ENCODE data around the gene DEFB132.

The DEFB132 gene

GRCh38 chr20:270517-270916 lies 13.0 kb downstream of the DEFB132 start:
- peaks cover 29% of the 10 kb centered on the region for H3K27me3 ChIP-seq (ENCODE audit: control insufficient read depth, insufficient read depth, low read length)
- H3K36me3 ChIP-seq (ENCODE audit: control insufficient read depth, insufficient read depth, low read length): no peaks in the 10 kb centered on the region
- H3K9ac ChIP-seq (ENCODE audit: low read depth, low read length): no peak overlapping the region
- H3K4me1 ChIP-seq (ENCODE audit: control insufficient read depth, insufficient read depth, low read length): peaks cover 2% of the 10 kb centered on the region
- H3K4me3 ChIP-seq (ENCODE audit: low read depth, low read length): no peak overlapping the region
- no peaks in the 10 kb centered on the region for H3K9me3 ChIP-seq (ENCODE audit: control insufficient read depth, insufficient read depth, low read length)

GRCh38 chr20:271069-271468 lies 13.5 kb downstream of the DEFB132 start:
- H3K9me3 ChIP-seq (ENCODE audit: control insufficient read depth, insufficient read depth, low read length): no peaks in the 10 kb centered on the region
- no peaks in the 10 kb centered on the region for H3K36me3 ChIP-seq (ENCODE audit: control insufficient read depth, insufficient read depth, low read length)
- H3K4me1 ChIP-seq (ENCODE audit: control insufficient read depth, insufficient read depth, low read length): peaks cover 2% of the 10 kb centered on the region
- peaks cover 23% of the 10 kb centered on the region for H3K27me3 ChIP-seq (ENCODE audit: control insufficient read depth, insufficient read depth, low read length)
- no peak overlapping the region for H3K4me3 ChIP-seq (ENCODE audit: low read depth, low read length)
- H3K9ac ChIP-seq (ENCODE audit: low read depth, low read length): no peak overlapping the region

DNA sequence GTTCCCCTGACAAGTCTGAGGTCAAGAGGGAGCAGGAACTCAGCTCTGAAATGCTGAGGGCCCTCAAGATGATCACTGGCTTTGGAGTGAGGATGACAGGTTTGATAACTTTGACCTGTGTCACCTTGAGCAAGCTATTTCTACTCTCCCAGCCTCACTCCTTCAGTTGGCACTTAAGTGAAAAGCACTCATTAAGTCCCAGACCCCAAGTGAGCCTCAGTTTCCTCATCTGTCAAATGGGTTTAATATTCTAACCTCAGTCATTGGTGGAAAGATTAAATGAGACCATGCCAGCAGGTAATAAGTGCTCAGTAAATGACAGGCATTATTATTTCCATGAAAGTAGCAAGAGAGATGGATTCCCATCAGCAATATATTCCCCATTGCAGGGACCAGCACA lies 14.0 kb downstream of the DEFB132 start:
- Histone ChIP-seq H3K4me3 (ENCODE audit: low read depth, low read length) (no peak overlapping the region), H3K9ac (ENCODE audit: low read depth, low read length) (no peak overlapping the region), H3K4me1 (ENCODE audit: control insufficient read depth, insufficient read depth, low read length) (no peaks in the 10 kb centered on the region), H3K9me3 (ENCODE audit: control insufficient read depth, insufficient read depth, low read length) (no peaks in the 10 kb centered on the region), H3K36me3 (ENCODE audit: control insufficient read depth, insufficient read depth, low read length) (no peaks in the 10 kb centered on the region), H3K27me3 (ENCODE audit: control insufficient read depth, insufficient read depth, low read length) (peaks cover 19% of the 10 kb centered on the region)

GRCh38 chr20:272718-273117 lies 15.2 kb downstream of the DEFB132 start:
- Histone ChIP-seq H3K27me3 (ENCODE audit: control insufficient read depth, insufficient read depth, low read length) (peaks cover 9% of the 10 kb centered on the region), H3K36me3 (ENCODE audit: control insufficient read depth, insufficient read depth, low read length) (no peaks in the 10 kb centered on the region)

GRCh38 chr20:273884-274283 lies 16.4 kb downstream of the DEFB132 start:
- no peaks in the 10 kb centered on the region for H3K9me3 ChIP-seq (ENCODE audit: control insufficient read depth, insufficient read depth, low read length)
- peaks cover 3% of the 10 kb centered on the region for H3K36me3 ChIP-seq (ENCODE audit: control insufficient read depth, insufficient read depth, low read length)
- H3K4me3 ChIP-seq (ENCODE audit: low read depth, low read length): no peak overlapping the region
- H3K4me1 ChIP-seq (ENCODE audit: control insufficient read depth, insufficient read depth, low read length): no peaks in the 10 kb centered on the region
- H3K27me3 ChIP-seq (ENCODE audit: control insufficient read depth, insufficient read depth, low read length): peaks cover 4% of the 10 kb centered on the region
- no peak overlapping the region for H3K9ac ChIP-seq (ENCODE audit: low read depth, low read length)

More at GRCh38 chr20:272718-273117, 15.2 kb downstream of the DEFB132 start:
- no peak overlapping the region for H3K9ac ChIP-seq (ENCODE audit: low read depth, low read length)
- H3K4me3 ChIP-seq (ENCODE audit: low read depth, low read length): no peak overlapping the region
- no peaks in the 10 kb centered on the region for H3K4me1 ChIP-seq (ENCODE audit: control insufficient read depth, insufficient read depth, low read length)
- H3K9me3 ChIP-seq (ENCODE audit: control insufficient read depth, insufficient read depth, low read length): no peaks in the 10 kb centered on the region

GRCh38 chr20:275791-276190 lies 18.3 kb downstream of the DEFB132 start:
- H3K4me1 ChIP-seq (ENCODE audit: control insufficient read depth, insufficient read depth, low read length): no peaks in the 10 kb centered on the region
- no peaks in the 10 kb centered on the region for H3K27me3 ChIP-seq (ENCODE audit: control insufficient read depth, insufficient read depth, low read length)
- H3K4me3 ChIP-seq (ENCODE audit: low read depth, low read length): no peak overlapping the region
- peaks cover 3% of the 10 kb centered on the region for H3K36me3 ChIP-seq (ENCODE audit: control insufficient read depth, insufficient read depth, low read length)
- no peaks in the 10 kb centered on the region for H3K9me3 ChIP-seq (ENCODE audit: control insufficient read depth, insufficient read depth, low read length)
- H3K9ac ChIP-seq (ENCODE audit: low read depth, low read length): no peak overlapping the region

DNA sequence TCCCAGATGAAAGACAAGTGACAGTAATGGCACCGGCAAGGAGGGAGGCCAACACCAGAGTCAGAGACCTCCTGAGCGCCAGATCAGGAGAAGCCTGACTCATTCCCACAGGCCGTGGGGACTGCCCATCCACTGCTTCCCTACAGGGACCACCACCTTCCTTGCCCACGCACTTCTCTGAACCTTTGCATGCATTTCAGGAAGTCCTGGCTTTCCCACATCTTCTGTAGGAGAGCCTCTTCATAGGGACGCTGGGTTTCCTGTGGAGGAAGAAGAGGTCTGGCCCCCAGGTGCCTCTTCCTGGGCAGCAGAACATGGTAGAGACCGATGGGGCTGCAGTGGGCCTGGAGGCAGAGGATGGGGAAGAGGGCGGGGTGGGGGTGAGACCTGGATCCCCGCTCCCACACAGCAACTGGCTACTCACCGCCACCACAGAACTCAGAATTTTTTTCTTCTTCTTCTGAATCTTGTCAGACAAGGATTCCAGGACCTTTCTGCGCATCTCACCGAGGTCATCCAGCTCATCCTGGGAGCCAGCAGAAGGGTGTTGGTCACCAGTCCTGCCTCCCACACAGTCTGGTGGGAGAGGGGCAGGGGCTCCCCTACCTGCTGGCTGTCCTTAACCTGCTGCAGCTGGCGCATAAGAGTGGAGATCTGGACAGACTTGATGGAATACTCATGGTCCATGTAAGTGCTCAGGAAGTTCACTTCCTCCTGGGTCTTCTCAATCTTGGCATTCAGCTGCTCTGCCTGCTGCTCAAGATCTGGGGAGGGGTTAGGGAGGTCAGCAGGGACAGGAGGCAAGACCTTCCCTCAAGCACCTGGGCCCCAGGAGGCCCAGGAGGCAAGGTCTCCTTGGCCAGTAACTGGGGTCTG lies 19.3 kb downstream of the DEFB132 start:
- H3K4me1 ChIP-seq (ENCODE audit: control insufficient read depth, insufficient read depth, low read length): no peaks in the 10 kb centered on the region
- H3K36me3 ChIP-seq (ENCODE audit: control insufficient read depth, insufficient read depth, low read length): peaks cover 3% of the 10 kb centered on the region
- peaks cover 5% of the 10 kb centered on the region for H3K27me3 ChIP-seq (ENCODE audit: control insufficient read depth, insufficient read depth, low read length)
- H3K9me3 ChIP-seq (ENCODE audit: control insufficient read depth, insufficient read depth, low read length): no peaks in the 10 kb centered on the region
- no peak overlapping the region for H3K9ac ChIP-seq (ENCODE audit: low read depth, low read length)
- H3K4me3 ChIP-seq (ENCODE audit: low read depth, low read length): no peak overlapping the region

DNA sequence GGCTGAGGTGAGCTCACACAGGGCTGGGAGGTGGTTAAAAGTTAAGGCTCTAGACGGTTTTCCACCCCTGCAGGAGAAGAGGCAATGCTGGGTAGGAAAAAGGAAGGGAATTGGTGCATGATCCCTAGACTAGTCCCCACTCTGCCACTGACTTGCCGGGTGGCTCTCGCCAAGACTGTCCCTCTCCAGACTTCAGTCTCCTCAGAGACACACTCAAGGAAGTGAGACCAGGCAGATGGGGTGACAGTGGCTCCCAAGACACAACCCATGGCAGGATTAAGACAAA lies 19.9 kb downstream of the DEFB132 start:
- H3K4me3 ChIP-seq (ENCODE audit: low read depth, low read length): no peak overlapping the region
- H3K9me3 ChIP-seq (ENCODE audit: control insufficient read depth, insufficient read depth, low read length): no peaks in the 10 kb centered on the region
- H3K27me3 ChIP-seq (ENCODE audit: control insufficient read depth, insufficient read depth, low read length): peaks cover 6% of the 10 kb centered on the region
- no peaks in the 10 kb centered on the region for H3K4me1 ChIP-seq (ENCODE audit: control insufficient read depth, insufficient read depth, low read length)
- H3K36me3 ChIP-seq (ENCODE audit: control insufficient read depth, insufficient read depth, low read length): peaks cover 3% of the 10 kb centered on the region
- H3K9ac ChIP-seq (ENCODE audit: low read depth, low read length): no peak overlapping the region

- Histone ChIP-seq H3K4me1 (ENCODE audit: control insufficient read depth, insufficient read depth, low read length) (no peaks in the 10 kb centered on the region), H3K9me3 (ENCODE audit: control insufficient read depth, insufficient read depth, low read length) (no peaks in the 10 kb centered on the region), H3K4me3 (ENCODE audit: low read depth, low read length) (peak overlapping the region; percentile 48), H3K36me3 (ENCODE audit: control insufficient read depth, insufficient read depth, low read length) (peaks cover 3% of the 10 kb centered on the region), H3K9ac (ENCODE audit: low read depth, low read length) (no peak overlapping the region), H3K27me3 (ENCODE audit: control insufficient read depth, insufficient read depth, low read length) (peaks cover 6% of the 10 kb centered on the region)
Observed at GRCh38 chr20:278181-278580, 20.7 kb downstream of the DEFB132 start.

GRCh38 chr20:278607-279571 lies 21.4 kb downstream of the DEFB132 start:
- Histone ChIP-seq H3K4me1 (ENCODE audit: control insufficient read depth, insufficient read depth, low read length) (no peaks in the 10 kb centered on the region), H3K27me3 (ENCODE audit: control insufficient read depth, insufficient read depth, low read length) (peaks cover 6% of the 10 kb centered on the region), H3K4me3 (ENCODE audit: low read depth, low read length) (peak overlapping the region; percentile 48), H3K9me3 (ENCODE audit: control insufficient read depth, insufficient read depth, low read length) (no peaks in the 10 kb centered on the region), H3K36me3 (ENCODE audit: control insufficient read depth, insufficient read depth, low read length) (peaks cover 3% of the 10 kb centered on the region), H3K9ac (ENCODE audit: low read depth, low read length) (no peak overlapping the region)

DNA sequence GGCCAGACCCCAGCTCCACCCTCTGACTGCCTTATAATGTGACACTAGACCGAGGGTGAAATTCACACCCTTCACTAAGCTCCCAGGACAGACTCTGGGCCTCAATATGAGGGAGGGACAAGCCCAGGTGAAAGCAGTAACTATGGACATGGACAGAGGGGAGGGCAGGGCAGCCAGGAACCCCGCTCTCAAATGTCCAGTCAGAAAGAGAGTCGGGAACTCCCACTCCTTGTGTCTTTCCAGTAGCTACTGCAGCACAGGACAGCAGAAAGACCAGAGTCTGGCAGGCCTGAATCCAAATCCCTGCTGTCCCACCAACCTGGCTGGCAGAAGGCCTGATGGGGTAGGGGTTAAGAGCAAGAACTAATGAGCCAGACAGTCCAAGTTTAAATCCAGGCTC lies 26.6 kb downstream of the DEFB132 start:
- Histone ChIP-seq H3K27me3 (ENCODE audit: control insufficient read depth, insufficient read depth, low read length) (peaks cover 6% of the 10 kb centered on the region), H3K4me1 (ENCODE audit: control insufficient read depth, insufficient read depth, low read length) (peaks cover 2% of the 10 kb centered on the region), H3K4me3 (ENCODE audit: low read depth, low read length) (no peak overlapping the region), H3K36me3 (ENCODE audit: control insufficient read depth, insufficient read depth, low read length) (no peaks in the 10 kb centered on the region), H3K9ac (ENCODE audit: low read depth, low read length) (no peak overlapping the region), H3K9me3 (ENCODE audit: control insufficient read depth, insufficient read depth, low read length) (no peaks in the 10 kb centered on the region)
